Smooth muscle cell (in vitro differentiated cells): ENCODE data around the gene F10. TPM values are rescaled to one million over a fixed set of nuclear protein-coding genes. Genes with fewer than 3 reads are reported as not detected.
A peak's percentile ranks its signal among the peaks of the same experiment; 100 is the strongest.

Source experiments
- DNase-seq: peaks from one replicate; lab custom pipeline; 2025; ENCODE audit not compliant: unreplicated experiment; lab: John Stamatoyannopoulos, UW
- H2AFZ ChIP-seq: fragments of 200-600 bp; sonication (generic); 2 replicates; pipeline ENCODE4 v1.6.0; 2016; ENCODE audit warnings: antibody characterized with exemption, low read depth, mild to moderate bottlenecking
- H3F3A ChIP-seq: fragments of 200-600 bp; sonication (generic); 2 replicates; pipeline ENCODE4 v1.6.0; 2017; ENCODE audit warnings: antibody characterized with exemption, low read depth
- H3K27ac ChIP-seq: fragments of 200-600 bp; sonication (generic); 2 replicates; pipeline ENCODE4 v1.5.1; 2016; ENCODE audit warnings: low read depth, mild to moderate bottlenecking
- H3K27me3 ChIP-seq: fragments of 200-600 bp; sonication (generic); 2 replicates; pipeline ENCODE4 v1.6.1; 2016; ENCODE audit warnings: low read depth, mild to moderate bottlenecking
- H3K36me3 ChIP-seq: fragments of 200-600 bp; sonication (generic); 2 replicates; pipeline ENCODE4 v1.5.1; 2016; ENCODE audit warnings: low read depth
- H3K4me1 ChIP-seq: fragments of 200-600 bp; sonication (generic); 2 replicates; pipeline ENCODE4 v1.5.1; 2016; ENCODE audit warnings: low read depth
- H3K4me2 ChIP-seq: fragments of 200-600 bp; sonication (generic); 2 replicates; pipeline ENCODE4 v1.6.0; 2016; ENCODE audit warnings: mild to moderate bottlenecking
- H3K4me3 ChIP-seq: fragments of 200-600 bp; sonication (generic); 2 replicates; pipeline ENCODE4 v1.5.1; 2016; ENCODE audit warnings: mild to moderate bottlenecking
- H3K79me2 ChIP-seq: fragments of 200-600 bp; sonication (generic); 2 replicates; pipeline ENCODE4 v1.6.0; 2016; ENCODE audit warnings: low read depth, mild to moderate bottlenecking
- H3K9ac ChIP-seq: fragments of 200-600 bp; sonication (generic); 2 replicates; pipeline ENCODE4 v1.6.0; 2016; ENCODE audit warnings: low read depth
- H3K9me3 ChIP-seq: fragments of 200-600 bp; sonication (generic); replicated peaks from 2 replicates; pipeline ENCODE4 v1.5.1; 2016; ENCODE audit warnings: low read depth
- H4K20me1 ChIP-seq: fragments of 200-600 bp; sonication (generic); 2 replicates; pipeline ENCODE4 v1.6.0; 2016; ENCODE audit warnings: low read depth
- WGBS: methylation state at CpG from one replicate; pipeline ENCODE4 v1.1.7; 2016; ENCODE audit warnings: low lambda C conversion rate; 5-methylcytosine and 5-hydroxymethylcytosine counted together
- polyA plus RNA-seq: library from polyadenylated mRNA; unstranded; fragments of >200 nt; fragmentation: Nextera tagmentation; extraction: Ambion mirVana; gene quantifications from 2 replicates; pipeline ENCODE4 v1.2.1, GENCODE V29; 2016
- total RNA-seq: library from RNA; depleted of rRNA; stranded (reverse); fragments of >200 nt; gene quantifications from 2 replicates; pipeline ENCODE4 v1.2.3, GENCODE V29; 2014
- TF ChIP-seq, protein P1 (sequence below): fragments of 200-600 bp; sonication (generic); IDR thresholded peaks from 2 replicates; pipeline ENCODE4 v1.5.1; 2017; ENCODE audit warnings: borderline replicate concordance, mild to moderate bottlenecking, antibody characterized with exemption; ENCODE audit not compliant: insufficient read depth, poor library complexity, severe bottlenecking

F10 gene
- total and polyA plus RNA-seq, 2 experiments from 2014 or later: 17.1 to 43.7 TPM

DNA sequence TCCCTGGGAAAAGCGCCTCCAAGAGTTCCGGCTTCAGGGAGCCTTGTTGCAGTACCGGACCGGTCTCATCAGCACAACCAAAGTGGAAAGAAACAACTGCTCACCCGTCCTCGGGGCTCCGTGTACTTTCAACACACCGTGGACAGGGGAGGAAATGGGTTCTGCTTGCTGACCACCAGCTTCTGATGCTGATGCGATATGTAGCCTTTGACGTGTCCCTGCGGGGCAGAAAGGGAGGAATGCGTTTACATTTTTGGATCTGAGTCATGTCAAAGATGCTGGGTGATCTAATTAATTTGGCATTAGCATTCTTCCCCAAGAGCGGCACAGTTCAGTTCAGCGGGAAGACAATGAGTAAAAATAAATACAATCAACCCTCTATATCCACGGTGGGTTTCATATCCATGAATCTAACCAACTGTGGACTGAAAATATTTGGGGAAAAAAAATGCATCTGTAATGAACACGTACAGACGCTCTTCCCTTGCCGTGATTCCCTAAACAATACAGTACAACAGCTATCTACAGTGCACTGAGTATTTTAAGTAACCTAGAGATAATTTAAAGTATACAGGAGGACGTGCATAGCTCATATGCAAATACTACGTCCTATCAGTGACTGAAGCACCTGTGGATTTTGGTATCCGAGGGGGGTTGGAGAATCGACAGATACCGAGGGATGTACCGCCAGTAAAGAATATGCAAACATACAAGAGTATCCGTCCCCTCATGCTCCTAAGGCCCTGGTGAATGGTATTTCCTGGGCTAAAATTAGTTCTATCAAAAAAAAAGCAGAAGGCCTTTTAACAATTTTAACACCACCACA, 55.7 kb downstream of the F10 start:
- H3K36me3 ChIP-seq: peaks cover 12% of the 10 kb centered on the region
- no peak overlapping the region for H3K4me3 ChIP-seq
- no peak overlapping the region for H3K4me2 ChIP-seq
- H2AFZ ChIP-seq: no peak overlapping the region
- H3K9ac ChIP-seq: no peak overlapping the region
- DNase-seq: no peak
- H3F3A ChIP-seq: no peaks in the 10 kb centered on the region
- no peaks in the 10 kb centered on the region for H3K27me3 ChIP-seq
- H3K4me1 ChIP-seq: peaks cover 16% of the 10 kb centered on the region
- WGBS: 80% methylated on average over 25 of the region's 25 CpGs
- no peaks in the 10 kb centered on the region for H3K9me3 ChIP-seq
- H3K79me2 ChIP-seq: no peaks in the 10 kb centered on the region
- peak overlapping the region; percentile 48 for H3K27ac ChIP-seq
- no peaks in the 10 kb centered on the region for H4K20me1 ChIP-seq
- TF ChIP-seq, protein P1, sequence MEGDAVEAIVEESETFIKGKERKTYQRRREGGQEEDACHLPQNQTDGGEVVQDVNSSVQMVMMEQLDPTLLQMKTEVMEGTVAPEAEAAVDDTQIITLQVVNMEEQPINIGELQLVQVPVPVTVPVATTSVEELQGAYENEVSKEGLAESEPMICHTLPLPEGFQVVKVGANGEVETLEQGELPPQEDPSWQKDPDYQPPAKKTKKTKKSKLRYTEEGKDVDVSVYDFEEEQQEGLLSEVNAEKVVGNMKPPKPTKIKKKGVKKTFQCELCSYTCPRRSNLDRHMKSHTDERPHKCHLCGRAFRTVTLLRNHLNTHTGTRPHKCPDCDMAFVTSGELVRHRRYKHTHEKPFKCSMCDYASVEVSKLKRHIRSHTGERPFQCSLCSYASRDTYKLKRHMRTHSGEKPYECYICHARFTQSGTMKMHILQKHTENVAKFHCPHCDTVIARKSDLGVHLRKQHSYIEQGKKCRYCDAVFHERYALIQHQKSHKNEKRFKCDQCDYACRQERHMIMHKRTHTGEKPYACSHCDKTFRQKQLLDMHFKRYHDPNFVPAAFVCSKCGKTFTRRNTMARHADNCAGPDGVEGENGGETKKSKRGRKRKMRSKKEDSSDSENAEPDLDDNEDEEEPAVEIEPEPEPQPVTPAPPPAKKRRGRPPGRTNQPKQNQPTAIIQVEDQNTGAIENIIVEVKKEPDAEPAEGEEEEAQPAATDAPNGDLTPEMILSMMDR: no peak

DNA sequence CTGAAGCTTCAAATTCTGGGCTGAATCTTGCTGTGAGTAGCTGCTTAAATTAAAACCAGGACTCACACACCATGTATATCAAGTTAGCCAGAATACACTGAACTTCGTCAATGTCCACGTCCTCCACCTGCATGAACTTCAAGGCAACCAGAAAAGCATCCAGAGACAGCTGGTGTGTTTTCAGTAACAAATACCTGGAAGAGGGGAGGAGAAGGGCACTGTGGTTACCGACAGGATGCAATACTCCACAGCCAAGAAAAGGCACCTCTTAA, 56.2 kb downstream of the F10 start:
- DNase-seq: no peak
- peaks cover 12% of the 10 kb centered on the region for H3K36me3 ChIP-seq
- H3K4me2 ChIP-seq: no peak overlapping the region

DNA sequence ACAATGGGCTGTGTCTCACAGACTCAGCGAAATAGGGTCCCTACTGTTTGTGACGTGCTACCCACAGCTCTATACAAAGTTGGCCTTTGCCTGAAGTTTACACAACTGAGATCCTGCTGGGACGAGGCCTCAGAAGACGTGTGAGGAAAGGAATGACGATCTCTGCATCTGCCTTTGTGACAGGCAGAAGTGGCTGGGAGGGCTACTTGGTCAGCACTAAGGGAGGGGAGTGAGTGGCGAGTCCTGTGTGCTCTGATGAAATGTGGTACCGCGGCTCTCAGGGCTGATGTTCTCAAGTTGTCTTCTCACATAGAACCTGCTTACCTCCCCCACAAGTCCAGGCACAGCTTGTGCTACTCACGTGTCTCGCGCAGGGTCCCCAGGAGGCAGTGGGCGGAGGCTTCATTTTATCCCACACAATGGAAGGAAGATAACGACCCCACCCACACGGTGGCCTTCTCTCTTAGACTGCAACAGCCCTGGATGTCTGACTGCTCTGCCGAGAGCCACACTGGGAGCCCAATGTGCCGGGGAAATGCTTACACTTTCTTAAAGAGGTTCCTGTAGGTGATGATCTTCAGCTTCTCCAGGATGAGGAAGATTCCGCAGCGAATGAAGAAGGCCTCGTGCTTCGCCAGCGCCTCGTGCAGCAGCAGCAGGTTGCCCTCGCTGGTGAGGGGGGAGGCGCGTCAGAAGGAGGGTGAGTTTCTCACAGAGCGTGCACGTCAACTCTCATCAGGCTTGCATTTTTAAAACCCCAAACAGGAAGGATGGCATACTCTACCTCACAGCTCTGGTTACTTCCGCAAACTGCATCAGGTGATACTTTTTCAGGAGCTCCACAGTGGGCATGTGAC, 57.0 kb downstream of the F10 start:
- H3K4me2 ChIP-seq: no peak overlapping the region

More for the DNA sequence above, 56.2 kb downstream of the F10 start:
- Histone ChIP-seq H3F3A (no peaks in the 10 kb centered on the region), H3K9me3 (no peaks in the 10 kb centered on the region), H3K79me2 (no peaks in the 10 kb centered on the region), H3K4me1 (peaks cover 16% of the 10 kb centered on the region), H3K27me3 (no peaks in the 10 kb centered on the region), H3K9ac (no peak overlapping the region), H3K27ac (no peak overlapping the region), H2AFZ (no peak overlapping the region), H4K20me1 (no peaks in the 10 kb centered on the region), H3K4me3 (no peak overlapping the region)
- 95% methylated on average over 3 of the region's 3 CpGs for WGBS
- TF ChIP-seq, protein P1: no peak

More for the DNA sequence above, 57.0 kb downstream of the F10 start:
- no peak for DNase-seq
- no peak overlapping the region for H3K4me3 ChIP-seq
- peaks cover 12% of the 10 kb centered on the region for H3K36me3 ChIP-seq
- no peaks in the 10 kb centered on the region for H3K79me2 ChIP-seq
- H3K27me3 ChIP-seq: no peaks in the 10 kb centered on the region
- TF ChIP-seq, protein P1: no peak
- H3K4me1 ChIP-seq: peaks cover 16% of the 10 kb centered on the region
- no peaks in the 10 kb centered on the region for H3F3A ChIP-seq
- H3K9ac ChIP-seq: no peak overlapping the region
- H3K27ac ChIP-seq: no peak overlapping the region
- no peaks in the 10 kb centered on the region for H3K9me3 ChIP-seq
- H2AFZ ChIP-seq: no peak overlapping the region
- H4K20me1 ChIP-seq: no peaks in the 10 kb centered on the region
- WGBS: 93% methylated on average over 28 of the region's 28 CpGs
